NB4 (cell line): ENCODE measurements around the gene VTN.

Source experiments
- POLR2A ChIP-seq: IDR thresholded peaks from 2 replicates; pipeline ENCODE4 v1.6.1; 2011; ENCODE audit warnings: mild to moderate bottlenecking; ENCODE audit not compliant: insufficient read length; ENCODE audit errors: extremely low read depth
- TF ChIP-seq, protein P1 (sequence below): IDR thresholded peaks from one replicate; pipeline ENCODE4 v1.5.1; 2012; ENCODE audit warnings: low read depth, low read length

DNA sequence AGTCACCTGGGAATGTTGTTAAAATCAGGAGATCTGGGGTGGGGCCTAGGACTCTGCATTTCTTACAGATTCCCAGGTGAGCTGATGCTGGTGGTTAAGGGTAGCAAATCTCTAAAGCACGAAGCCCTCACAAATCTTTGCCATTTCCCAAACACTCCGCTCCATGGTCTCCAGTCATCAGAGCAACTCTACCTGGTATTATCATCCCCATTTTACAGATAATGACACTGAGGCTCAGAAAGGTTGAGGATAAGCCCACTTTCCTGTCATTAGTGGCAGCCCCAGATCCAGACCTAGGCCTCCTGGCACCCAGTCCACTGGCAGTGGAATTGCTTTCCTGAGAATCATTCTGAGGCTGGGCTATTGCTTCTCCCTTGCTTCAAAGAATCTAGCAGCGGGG, 27.2 kb upstream of the VTN start:
- TF ChIP-seq, protein P1, sequence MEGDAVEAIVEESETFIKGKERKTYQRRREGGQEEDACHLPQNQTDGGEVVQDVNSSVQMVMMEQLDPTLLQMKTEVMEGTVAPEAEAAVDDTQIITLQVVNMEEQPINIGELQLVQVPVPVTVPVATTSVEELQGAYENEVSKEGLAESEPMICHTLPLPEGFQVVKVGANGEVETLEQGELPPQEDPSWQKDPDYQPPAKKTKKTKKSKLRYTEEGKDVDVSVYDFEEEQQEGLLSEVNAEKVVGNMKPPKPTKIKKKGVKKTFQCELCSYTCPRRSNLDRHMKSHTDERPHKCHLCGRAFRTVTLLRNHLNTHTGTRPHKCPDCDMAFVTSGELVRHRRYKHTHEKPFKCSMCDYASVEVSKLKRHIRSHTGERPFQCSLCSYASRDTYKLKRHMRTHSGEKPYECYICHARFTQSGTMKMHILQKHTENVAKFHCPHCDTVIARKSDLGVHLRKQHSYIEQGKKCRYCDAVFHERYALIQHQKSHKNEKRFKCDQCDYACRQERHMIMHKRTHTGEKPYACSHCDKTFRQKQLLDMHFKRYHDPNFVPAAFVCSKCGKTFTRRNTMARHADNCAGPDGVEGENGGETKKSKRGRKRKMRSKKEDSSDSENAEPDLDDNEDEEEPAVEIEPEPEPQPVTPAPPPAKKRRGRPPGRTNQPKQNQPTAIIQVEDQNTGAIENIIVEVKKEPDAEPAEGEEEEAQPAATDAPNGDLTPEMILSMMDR = no peak
- TF ChIP-seq POLR2A = no peak
